ENCODE data around the gene RABGAP1L.

GRCh38 chr1:174663358-174663757, 504.0 kb downstream of the RABGAP1L start:
- TF ChIP-seq EZH2 (IDR thresholded peaks at IDR 0.05): no peak
- no peak for TF ChIP-seq POLR2AphosphoS5 (IDR thresholded peaks at IDR 0.05; ENCODE audit: borderline replicate concordance, low read depth, low read length)
- TF ChIP-seq FOXP2 (optimal IDR thresholded peaks at IDR 0.05; ENCODE audit: control extremely low read depth, extremely low read length, insufficient read depth): no peak
